MCF 10A (cell line): ENCODE measurements around the gene SHE. TPM values are rescaled to one million over a fixed set of nuclear protein-coding genes. Genes with fewer than 3 reads are reported as not detected.

Experiments used
- BruUV-seq: library from RNA; stranded (reverse); fragments of 400-500 nt; replicated peaks from 2 replicates; lab custom pipeline; 2021; lab: Mats Ljungman, UMichigan
- CTCF ChIA-PET: fragments of 300-600 bp; sonication (Branson Sonifier 250); formaldehyde crosslinking; extraction: SDS; loops from one replicate; lab custom pipeline; 2021; ENCODE audit warnings: antibody characterized with exemption, inconsistent platforms; lab: Yijun Ruan, JAX
- POLR2A ChIA-PET: fragments of 300-600, 350-650 bp; sonication (Branson Sonifier 250); formaldehyde crosslinking; extraction: SDS; loops from one replicate; lab custom pipeline; 2020; ENCODE audit warnings: antibody characterized with exemption, inconsistent platforms; lab: Yijun Ruan, JAX
- DNase-seq: peaks from one replicate; pipeline ENCODE4 v3.0.0-alpha.2; 2018; ENCODE audit not compliant: unreplicated experiment
- H3K27ac Mint-ChIP-seq: one replicate; pipeline ENCODE4 v1.8.0; 2022; ENCODE audit warnings: mild to moderate bottlenecking, low read depth, mixed read lengths; ENCODE audit not compliant: unreplicated experiment
- H3K27me3 Mint-ChIP-seq: one replicate; pipeline ENCODE4 v1.8.0; 2022; ENCODE audit warnings: mixed read lengths; ENCODE audit not compliant: insufficient read depth, unreplicated experiment
- H3K36me3 Mint-ChIP-seq: one replicate; pipeline ENCODE4 v1.8.0; 2022; ENCODE audit warnings: mild to moderate bottlenecking, moderate library complexity, mixed read lengths; ENCODE audit not compliant: insufficient read depth, unreplicated experiment
- H3K4me1 Mint-ChIP-seq: one replicate; pipeline ENCODE4 v1.8.0; 2022; ENCODE audit warnings: mixed read lengths; ENCODE audit not compliant: insufficient read depth, unreplicated experiment
- H3K4me3 Mint-ChIP-seq: one replicate; pipeline ENCODE4 v1.8.0; 2022; ENCODE audit warnings: mild to moderate bottlenecking, moderate library complexity, mixed read lengths; ENCODE audit not compliant: unreplicated experiment
- H3K9me3 Mint-ChIP-seq: one replicate; pipeline ENCODE4 v1.8.0; 2022; ENCODE audit warnings: mixed read lengths; ENCODE audit not compliant: unreplicated experiment
- CTCF ChIP-seq: fragments of 200-600 bp; IDR thresholded peaks from one replicate; pipeline ENCODE4 v1.8.0; 2022; ENCODE audit warnings: antibody characterized with exemption, mild to moderate bottlenecking; ENCODE audit not compliant: unreplicated experiment
- intact Hi-C: fragments of 100-400 bp; cut with micrococcal nuclease; formaldehyde crosslinking; loops from 2 replicates; pipeline ENCODE4 v1.14.1; 2022
- total RNA-seq: library from RNA; stranded (reverse); gene quantifications from 2 replicates; pipeline ENCODE4 v1.2.3, GENCODE V29; 2022

The SHE gene
- total RNA-seq, 1 experiment from 2014 or later: not detected

GRCh38 chr1:154499446-154499845 lies 2.8 kb downstream of the SHE start:
- ChIA-PET POLR2A (interaction anchor here (1.0 kb wide), 1 partner anchor 14 kb away, joined by 3 read pairs; no protein-coding TSS in a partner anchor), CTCF (interaction anchor here (1.5 to 2.4 kb wide), 3 partner anchors 9 to 20 kb away, joined by 4 to 7 read pairs (median 6); no protein-coding TSS in a partner anchor)
- Mint-ChIP-seq H3K36me3 (no peaks in the 10 kb centered on the region), H3K4me3 (no peak overlapping the region), H3K27me3 (peaks cover 44% of the 10 kb centered on the region), H3K27ac (no peak overlapping the region), H3K4me1 (no peaks in the 10 kb centered on the region), H3K9me3 (no peaks in the 10 kb centered on the region)
- no peak for DNase-seq
- no peak for TF ChIP-seq CTCF
- intact Hi-C loops: no loop called here
- BruUV-seq: no TSS peak

- Mint-ChIP-seq H3K27ac (no peak overlapping the region), H3K4me1 (no peaks in the 10 kb centered on the region), H3K36me3 (no peaks in the 10 kb centered on the region), H3K9me3 (no peaks in the 10 kb centered on the region), H3K27me3 (peaks cover 34% of the 10 kb centered on the region), H3K4me3 (no peak overlapping the region)
- TF ChIP-seq CTCF: no peak
- intact Hi-C loops: no loop called here
- POLR2A ChIA-PET: interaction anchor here (1.3 kb wide), 1 partner anchor 14 kb away, joined by 3 read pairs; no protein-coding TSS in a partner anchor
- no peak for DNase-seq
- CTCF ChIA-PET: interaction anchor here (0.5 kb wide), 1 partner anchor 12 kb away, joined by 3 read pairs; no protein-coding TSS in a partner anchor
- no TSS peak for BruUV-seq
These were observed 5.0 kb downstream of the SHE start for GRCh38 chr1:154497026-154497806.

GRCh38 chr1:154496383-154496782 lies 5.8 kb downstream of the SHE start:
- BruUV-seq: no TSS peak
- intact Hi-C loops: no loop called here
- H3K4me1 Mint-ChIP-seq: no peaks in the 10 kb centered on the region
- TF ChIP-seq CTCF: no peak
- H3K27ac Mint-ChIP-seq: no peak overlapping the region
- no peak overlapping the region for H3K4me3 Mint-ChIP-seq
- no peak for DNase-seq
- H3K27me3 Mint-ChIP-seq: peaks cover 38% of the 10 kb centered on the region
- ChIA-PET CTCF (interaction anchor here (0.7 kb wide), 1 partner anchor 415 kb away, joined by 4 read pairs; no protein-coding TSS in a partner anchor), POLR2A (interaction anchor here (1.3 kb wide), 1 partner anchor 13 kb away, joined by 3 read pairs; no protein-coding TSS in a partner anchor)
- no peaks in the 10 kb centered on the region for H3K9me3 Mint-ChIP-seq
- no peaks in the 10 kb centered on the region for H3K36me3 Mint-ChIP-seq

GRCh38 chr1:154495496-154496273 lies 6.5 kb downstream of the SHE start:
- ChIA-PET POLR2A (interaction anchor here (0.6 kb wide), 1 partner anchor 460 kb away, joined by 3 read pairs; the partner anchor contains the start of gene PBXIP1), CTCF (interaction anchor here (0.7 to 1.4 kb wide), 3 partner anchors 9 to 414 kb away, joined by 4 to 6 read pairs (median 5); no protein-coding TSS in a partner anchor)
- Mint-ChIP-seq H3K27ac (no peak overlapping the region), H3K36me3 (no peaks in the 10 kb centered on the region), H3K4me3 (no peak overlapping the region), H3K9me3 (no peaks in the 10 kb centered on the region), H3K4me1 (no peaks in the 10 kb centered on the region), H3K27me3 (peaks cover 38% of the 10 kb centered on the region)
- no peak for TF ChIP-seq CTCF
- no TSS peak for BruUV-seq
- intact Hi-C loops: no loop called here
- no peak for DNase-seq
